ENCODE measurements around the gene TMPRSS15.

- TF ChIP-seq CTCF (IDR thresholded peaks at IDR 0.05) (no peak), SMAD3 (CRISPR knock-in tag; IDR thresholded peaks at IDR 0.05; ENCODE audit: borderline replicate concordance) (no peak), OVOL2 (CRISPR knock-in tag; IDR thresholded peaks at IDR 0.05; ENCODE audit: borderline replicate concordance) (no peak), ETV6 (CRISPR knock-in tag; IDR thresholded peaks at IDR 0.05) (no peak)
Measured at GRCh38 chr21:18340387-18340942, 63.1 kb downstream of the TMPRSS15 start.

Measured in WTC11 (cell line).